ENCODE data around the gene SLC25A44.

DNA sequence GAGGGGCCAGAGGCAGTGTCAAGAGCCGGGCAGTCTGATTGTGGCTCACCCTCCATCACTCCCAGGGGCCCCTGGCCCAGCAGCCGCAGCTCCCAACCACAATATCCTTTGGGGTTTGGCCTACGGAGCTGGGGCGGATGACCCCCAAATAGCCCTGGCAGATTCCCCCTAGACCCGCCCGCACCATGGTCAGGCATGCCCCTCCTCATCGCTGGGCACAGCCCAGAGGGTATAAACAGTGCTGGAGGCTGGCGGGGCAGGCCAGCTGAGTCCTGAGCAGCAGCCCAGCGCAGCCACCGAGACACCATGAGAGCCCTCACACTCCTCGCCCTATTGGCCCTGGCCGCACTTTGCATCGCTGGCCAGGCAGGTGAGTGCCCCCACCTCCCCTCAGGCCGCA is 48.0 kb downstream of the SLC25A44 start, which contains the start of gene BGLAP:
- TF ChIP-seq, protein P1, sequence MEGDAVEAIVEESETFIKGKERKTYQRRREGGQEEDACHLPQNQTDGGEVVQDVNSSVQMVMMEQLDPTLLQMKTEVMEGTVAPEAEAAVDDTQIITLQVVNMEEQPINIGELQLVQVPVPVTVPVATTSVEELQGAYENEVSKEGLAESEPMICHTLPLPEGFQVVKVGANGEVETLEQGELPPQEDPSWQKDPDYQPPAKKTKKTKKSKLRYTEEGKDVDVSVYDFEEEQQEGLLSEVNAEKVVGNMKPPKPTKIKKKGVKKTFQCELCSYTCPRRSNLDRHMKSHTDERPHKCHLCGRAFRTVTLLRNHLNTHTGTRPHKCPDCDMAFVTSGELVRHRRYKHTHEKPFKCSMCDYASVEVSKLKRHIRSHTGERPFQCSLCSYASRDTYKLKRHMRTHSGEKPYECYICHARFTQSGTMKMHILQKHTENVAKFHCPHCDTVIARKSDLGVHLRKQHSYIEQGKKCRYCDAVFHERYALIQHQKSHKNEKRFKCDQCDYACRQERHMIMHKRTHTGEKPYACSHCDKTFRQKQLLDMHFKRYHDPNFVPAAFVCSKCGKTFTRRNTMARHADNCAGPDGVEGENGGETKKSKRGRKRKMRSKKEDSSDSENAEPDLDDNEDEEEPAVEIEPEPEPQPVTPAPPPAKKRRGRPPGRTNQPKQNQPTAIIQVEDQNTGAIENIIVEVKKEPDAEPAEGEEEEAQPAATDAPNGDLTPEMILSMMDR (IDR thresholded peaks at IDR 0.05; ENCODE audit: low read depth, low read length, poor library complexity, severe bottlenecking), result no peak
- TF ChIP-seq EZH2phosphoT487 (IDR thresholded peaks at IDR 0.05; ENCODE audit: borderline replicate concordance, low read length), result no peak

Measured in DOHH2 (cell line).